HG03103 (cell line): ENCODE measurements around the gene TRIOBP.

Source experiments
- ATAC-seq: cut with Tn5 transposase; IDR thresholded peaks from one replicate; pipeline ENCODE4 v1.9.1; 2021; ENCODE audit warnings: low read depth; ENCODE audit not compliant: unreplicated experiment

Gene TRIOBP

DNA sequence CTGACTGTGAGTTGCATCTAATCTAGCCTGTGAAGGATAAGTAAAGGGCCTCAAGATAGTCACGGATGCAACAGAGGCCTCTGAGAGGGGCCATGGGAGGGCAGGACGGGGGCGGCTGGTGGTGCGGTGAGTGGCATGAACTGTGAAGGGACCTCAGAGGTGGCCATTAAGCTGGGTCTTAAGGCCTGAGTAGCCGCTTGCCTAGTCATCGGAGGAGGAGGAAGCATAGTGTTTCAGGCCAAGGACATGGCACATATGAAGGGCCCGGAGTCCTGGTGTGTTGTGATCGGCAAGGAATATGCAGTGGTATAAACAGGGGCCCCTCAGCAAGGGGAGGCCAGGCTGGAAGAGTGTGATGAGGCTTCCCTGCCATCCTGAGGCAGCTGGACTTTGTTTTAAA is 51.8 kb downstream of the TRIOBP start:
- no peak for ATAC-seq

DNA sequence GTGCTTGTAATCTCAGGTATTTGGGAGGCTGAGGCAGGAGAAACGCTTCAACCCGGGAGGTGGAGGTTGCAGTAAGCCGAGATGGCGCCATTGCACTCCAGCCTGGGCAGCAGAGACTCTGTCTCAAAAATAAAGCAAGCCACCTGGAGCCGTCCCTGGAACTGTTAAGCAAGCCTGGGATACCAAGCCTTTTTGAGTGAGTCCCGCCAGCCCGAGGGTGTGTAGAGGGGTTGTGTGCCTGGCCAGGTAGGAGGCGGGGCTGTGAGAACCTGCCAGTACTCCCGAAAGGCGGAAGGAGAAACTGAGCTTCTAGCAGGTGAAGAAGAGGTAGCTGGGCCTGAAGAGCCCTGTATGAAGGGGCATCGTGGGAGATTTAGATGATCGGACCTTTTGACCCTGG is 52.4 kb downstream of the TRIOBP start:
- no peak for ATAC-seq

GRCh38 chr22:37749831-37750595 is 53.2 kb downstream of the TRIOBP start:
- ATAC-seq: no peak

GRCh38 chr22:37750596-37751162 is 53.8 kb downstream of the TRIOBP start:
- ATAC-seq: no peak

- no peak for ATAC-seq
Measured at GRCh38 chr22:37751449-37752188, 54.8 kb downstream of the TRIOBP start.

DNA sequence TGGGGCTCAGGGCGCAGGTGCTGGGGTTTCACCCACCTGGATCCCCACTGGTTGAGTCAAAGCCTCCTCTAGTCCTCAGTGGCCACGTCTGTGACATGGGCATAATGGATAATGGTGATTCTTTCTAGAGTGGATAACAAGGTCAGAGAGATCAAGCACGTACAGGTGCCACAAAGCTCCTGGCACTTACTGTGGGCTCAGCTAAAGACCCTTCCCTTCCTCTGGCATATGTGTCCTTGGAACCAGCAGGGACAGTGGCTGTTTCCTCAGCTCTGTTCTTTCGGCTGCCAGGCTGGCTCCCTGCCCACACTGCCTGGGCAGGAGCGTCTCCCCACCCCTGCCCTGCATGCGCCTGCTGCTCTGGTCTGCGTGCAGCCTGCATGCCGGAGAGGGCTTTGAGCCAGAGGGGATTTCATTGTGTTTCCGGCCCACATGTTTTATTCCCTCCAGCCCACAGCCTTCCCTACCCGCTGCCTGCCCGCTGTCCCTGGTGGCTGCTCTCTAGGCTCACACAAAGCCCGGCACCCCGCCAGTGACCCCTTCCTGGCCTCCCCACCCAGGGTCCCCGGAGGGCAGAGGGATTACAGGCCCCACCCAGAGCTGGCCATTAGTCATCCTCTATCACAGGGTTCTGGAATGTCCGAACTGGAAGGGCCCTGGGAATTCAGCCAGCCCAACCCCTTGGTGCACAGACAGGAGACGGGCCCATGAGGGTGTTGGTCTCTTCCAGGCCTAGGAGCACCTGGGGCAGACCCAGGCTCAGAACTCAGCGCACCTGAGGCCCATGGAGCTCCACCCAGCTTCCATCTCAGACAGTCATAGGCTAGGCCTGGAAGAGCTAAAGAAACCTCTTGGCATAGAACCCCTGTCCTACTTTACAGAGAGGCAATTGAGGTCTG is 55.6 kb downstream of the TRIOBP start:
- ATAC-seq: no peak

DNA sequence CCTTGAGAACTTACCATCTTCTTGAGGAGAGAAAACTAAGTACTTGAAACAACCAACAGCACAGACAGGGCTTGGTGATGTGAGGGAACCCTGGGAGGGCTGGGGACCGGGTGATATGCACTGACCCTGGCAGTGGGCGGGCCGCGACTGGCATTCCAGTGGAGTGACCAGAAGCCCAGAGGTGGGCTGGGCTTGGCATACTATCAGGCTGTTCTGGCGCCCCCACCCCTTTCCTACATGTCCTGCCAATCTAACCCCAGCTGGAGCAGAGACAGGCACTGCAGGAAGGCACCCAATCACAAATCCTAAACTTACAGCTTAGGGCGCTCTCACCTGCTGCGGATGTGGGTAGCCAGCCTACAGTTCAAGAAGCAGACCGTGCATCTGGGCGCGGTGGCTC is 56.9 kb downstream of the TRIOBP start:
- ATAC-seq: no peak

DNA sequence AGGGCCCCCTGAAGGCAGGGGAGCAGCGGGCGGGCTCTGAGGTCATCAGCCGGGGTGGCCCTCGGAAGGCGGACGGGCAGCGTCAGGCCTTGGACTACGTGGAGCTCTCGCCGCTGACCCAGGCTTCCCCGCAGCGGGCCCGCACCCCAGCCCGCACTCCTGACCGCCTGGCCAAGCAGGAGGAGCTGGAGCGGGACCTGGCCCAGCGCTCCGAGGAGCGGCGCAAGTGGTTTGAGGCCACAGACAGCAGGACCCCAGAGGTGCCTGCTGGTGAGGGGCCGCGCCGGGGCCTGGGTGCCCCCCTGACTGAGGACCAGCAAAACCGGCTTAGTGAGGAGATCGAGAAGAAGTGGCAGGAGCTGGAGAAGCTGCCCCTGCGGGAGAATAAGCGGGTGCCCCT is 60.8 kb downstream of the TRIOBP start:
- no peak for ATAC-seq

- ATAC-seq: no peak
Measured at GRCh38 chr22:37758694-37759093, 61.8 kb downstream of the TRIOBP start.

DNA sequence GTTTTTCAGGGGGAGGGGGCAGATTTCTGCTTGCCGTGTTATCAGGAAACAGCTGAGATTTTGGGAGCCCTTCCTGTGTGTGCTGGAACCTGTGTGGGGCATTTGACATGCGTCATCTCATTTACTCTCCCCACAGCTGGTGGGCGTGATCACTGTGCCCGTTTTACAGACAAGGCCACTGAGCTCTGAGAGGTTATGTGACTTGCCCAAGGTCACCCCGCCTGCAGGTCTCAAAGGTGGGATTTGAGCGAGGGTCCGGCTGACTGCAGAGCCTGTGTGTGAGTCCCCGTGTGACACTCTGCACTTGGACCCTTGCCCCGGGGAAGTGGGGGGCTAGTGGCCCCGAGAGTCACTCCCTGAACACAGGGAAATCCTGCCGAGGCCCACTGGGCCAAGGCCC is 62.4 kb downstream of the TRIOBP start:
- no peak for ATAC-seq

DNA sequence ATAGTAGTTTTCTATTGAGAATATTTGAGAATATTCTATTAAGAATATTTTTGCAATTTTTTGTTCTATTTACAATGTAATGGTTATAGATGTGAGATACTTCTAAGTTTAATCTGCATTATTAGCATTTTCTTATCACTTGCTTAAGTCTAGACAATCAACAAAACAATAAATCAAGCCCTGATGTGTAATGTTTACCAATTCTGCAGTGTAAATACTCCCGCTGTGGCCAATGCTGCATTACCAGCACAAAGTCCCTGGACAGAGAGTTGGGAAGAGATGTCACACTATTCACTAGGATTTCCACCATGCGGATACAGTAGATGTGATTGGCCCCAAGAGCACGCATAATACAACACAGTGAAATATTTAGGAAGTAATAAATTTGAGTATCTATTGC is 63.3 kb downstream of the TRIOBP start:
- ATAC-seq: no peak

DNA sequence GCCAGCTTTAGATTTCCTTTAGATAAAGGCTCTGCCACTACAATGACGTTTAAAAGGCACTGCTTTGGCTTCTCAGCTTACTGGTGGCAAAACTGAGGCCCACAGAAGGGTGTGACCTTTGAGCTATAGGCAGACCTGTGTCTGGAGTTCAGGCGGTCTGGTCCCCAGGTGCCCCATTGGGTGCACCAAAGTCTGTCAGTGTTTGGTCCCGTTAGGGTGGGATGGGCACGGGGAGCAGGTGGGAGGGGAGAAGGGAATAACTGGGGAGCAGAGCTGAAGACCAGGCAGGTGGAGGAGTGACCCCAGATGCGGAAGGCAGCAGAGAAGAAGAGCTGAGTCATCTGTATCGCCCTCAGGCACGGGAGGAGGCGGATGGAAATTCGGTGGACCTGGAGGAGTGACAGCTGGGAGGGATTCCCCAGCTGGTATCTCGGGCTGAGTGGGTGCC is 65.6 kb downstream of the TRIOBP start:
- no peak for ATAC-seq

- ATAC-seq: no peak
Measured at GRCh38 chr22:37763012-37763411, 66.2 kb downstream of the TRIOBP start.

DNA sequence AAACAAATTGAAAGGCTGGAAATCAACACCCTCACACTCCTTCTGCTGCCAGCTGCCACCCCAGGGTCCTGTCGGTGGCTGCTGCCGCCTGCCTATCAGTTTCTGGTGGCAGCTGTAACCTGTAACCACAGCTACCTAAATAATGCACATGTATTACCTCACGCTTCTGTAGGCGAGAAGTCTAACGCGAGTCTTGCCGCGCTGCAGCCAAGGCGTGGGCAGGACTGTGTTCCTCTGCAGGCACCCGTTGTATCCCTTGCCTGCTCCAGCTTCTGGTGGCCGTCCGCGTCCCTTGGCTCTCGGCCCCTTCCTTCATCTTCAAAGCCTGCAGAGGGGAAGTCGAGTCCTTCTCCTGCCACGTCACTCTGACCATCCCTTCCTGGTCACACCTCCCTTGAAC is 66.8 kb downstream of the TRIOBP start:
- ATAC-seq: no peak

DNA sequence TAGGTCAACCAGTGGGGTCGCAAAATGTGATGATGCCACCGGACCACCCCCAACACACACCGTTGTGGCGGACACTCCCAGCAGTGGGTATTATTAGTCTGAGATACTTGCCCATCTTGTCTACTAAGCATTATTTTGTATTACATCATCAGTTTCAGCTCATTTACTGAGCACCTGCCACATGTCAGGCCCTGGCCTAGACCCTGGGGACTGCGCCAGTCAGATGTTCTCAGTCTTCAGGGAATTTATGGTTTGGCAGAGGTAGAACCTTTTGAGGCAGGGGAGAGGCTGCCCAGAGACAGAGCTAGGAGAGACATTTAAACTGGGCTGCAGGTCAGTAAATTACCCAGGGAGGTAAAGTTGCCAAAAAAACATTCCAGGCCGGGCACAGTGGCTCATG is 67.8 kb downstream of the TRIOBP start:
- no peak for ATAC-seq

- ATAC-seq: no peak
Measured at GRCh38 chr22:37765498-37765897, 68.7 kb downstream of the TRIOBP start.

GRCh38 chr22:37765953-37766576 is 69.2 kb downstream of the TRIOBP start:
- ATAC-seq: no peak

DNA sequence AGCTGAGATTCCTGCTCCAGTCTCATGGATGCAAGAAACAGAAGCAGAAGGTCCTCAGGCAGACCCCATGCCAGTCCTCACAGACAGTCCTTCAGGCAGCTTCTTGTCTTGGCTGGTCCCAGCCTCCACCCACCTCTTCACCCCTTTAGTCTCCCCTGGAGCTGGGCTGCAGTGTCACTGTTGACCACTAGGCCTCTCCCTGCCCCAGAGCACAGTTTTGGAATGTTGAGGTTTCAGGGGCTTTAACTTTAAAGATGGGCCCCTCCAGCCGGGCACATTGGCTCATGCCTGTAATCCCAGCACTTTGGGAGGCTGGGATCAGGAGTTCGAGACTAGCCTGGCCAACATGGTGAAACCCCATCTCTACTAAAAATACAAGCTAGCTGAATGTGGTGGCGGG is 71.4 kb downstream of the TRIOBP start:
- no peak for ATAC-seq

DNA sequence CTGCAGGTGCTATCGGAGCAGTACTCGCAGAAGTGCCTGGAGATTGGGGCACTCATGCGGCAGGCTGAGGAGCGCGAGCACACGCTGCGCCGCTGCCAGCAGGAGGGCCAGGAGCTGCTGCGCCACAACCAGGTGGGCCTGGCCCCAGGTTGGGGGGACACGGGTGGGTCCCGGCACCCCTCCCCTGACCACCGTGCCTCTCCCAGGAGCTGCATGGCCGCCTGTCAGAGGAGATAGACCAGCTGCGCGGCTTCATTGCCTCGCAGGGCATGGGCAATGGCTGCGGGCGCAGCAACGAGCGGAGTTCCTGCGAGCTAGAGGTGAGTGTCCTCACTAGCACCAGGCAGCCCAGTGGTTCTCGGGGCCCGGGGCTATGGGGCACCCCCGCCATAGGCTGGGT is 72.2 kb downstream of the TRIOBP start:
- ATAC-seq: no peak

DNA sequence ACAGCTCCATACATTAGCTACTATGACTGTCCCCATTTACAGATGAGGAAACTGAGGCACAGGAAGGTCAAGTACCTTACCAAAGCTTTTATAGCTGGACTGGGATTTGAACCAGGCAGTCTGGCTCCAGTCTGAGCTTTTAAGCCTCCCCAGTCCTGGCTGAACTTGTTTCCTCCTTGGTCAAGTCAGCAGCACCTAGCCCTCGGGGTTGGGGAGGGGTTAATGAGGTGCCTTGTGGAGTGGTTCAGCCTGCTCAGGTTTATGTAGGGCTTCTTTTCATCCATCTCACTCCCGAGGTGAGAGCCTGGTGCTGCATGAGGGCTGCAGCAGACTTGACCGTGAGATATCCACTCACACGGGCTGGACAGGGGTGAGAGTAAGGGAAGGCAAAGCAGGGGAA is 74.2 kb downstream of the TRIOBP start:
- ATAC-seq: no peak
